OCI-M2 (cell line): ENCODE measurements around the gene CALCOCO2.

Source experiments
- DNase-seq: peaks from one replicate; lab custom pipeline; 2025; ENCODE audit not compliant: unreplicated experiment; lab: John Stamatoyannopoulos, UW

CALCOCO2 gene

GRCh38 chr17:48912476-48912875, 81.6 kb downstream of the CALCOCO2 start:
- DNase-seq = no peak
